ENCODE results near the gene IL17RC. TPM values are rescaled to one million over a fixed set of nuclear protein-coding genes. Genes with fewer than 3 reads are reported as not detected.

Gene IL17RC
- total and polyA plus RNA-seq, 2 experiments from 2014 or later, result 8.4 to 12.6 TPM

DNA sequence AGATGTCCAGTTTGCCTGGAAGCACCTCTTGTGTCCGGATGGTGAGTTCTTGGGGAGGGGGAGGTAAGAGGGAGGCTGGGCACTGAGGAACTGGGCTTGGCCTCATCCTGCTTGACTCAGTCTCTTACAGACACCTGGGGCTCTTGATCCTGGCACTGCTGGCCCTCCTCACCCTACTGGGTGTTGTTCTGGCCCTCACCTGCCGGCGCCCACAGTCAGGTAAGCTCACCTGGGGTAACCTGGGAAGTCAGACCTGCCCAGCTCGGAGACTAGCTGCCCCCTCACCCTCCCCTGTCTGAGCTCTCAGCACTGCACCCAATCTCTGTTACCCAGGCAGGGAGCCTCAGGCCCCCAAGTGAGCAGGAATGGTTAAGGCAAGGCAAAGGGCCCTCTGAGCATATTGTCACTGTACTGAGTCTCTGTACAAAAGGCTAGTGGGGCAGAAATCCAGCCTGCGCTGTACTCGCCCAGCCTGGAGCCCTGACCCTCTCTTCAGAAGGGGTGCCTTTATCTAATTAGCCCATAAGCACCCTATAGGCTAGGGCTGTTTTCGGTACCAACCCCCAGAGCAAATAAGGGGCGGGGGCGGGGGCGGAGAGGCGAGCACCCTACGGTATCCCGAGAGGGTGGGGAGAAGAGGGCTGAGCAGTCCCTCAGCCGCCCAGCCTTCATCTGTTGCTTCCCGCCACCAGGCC is 2.2 kb upstream of the IL17RC start:
- Mint-ChIP-seq H3K4me1 (peaks cover 16% of the 10 kb centered on the region), H3K27me3 (ENCODE audit: insufficient read depth, low read depth, poor library complexity) (peaks cover 8% of the 10 kb centered on the region), H3K36me3 (ENCODE audit: low read depth) (peaks cover 17% of the 10 kb centered on the region), H3K27ac (no peak overlapping the region), H3K9me3 (peaks cover 18% of the 10 kb centered on the region), H3K4me3 (peak overlapping the region; percentile 64)
- peak; percentile 81 for DNase-seq (ENCODE audit: low spot score)
- Histone ChIP-seq H3K27ac (ENCODE audit: low read depth) (no peak overlapping the region), H3K36me3 (ENCODE audit: insufficient read depth) (no peaks in the 10 kb centered on the region), H4K20me1 (replicated peaks; ENCODE audit: insufficient read depth) (no peaks in the 10 kb centered on the region), H3F3A (replicated peaks; ENCODE audit: low read depth) (0 out of 2 replicates have a peak, but pooled peaks cover 5% of the 10 kb centered on the region), H3K4me1 (ENCODE audit: insufficient read depth) (peaks cover 17% of the 10 kb centered on the region), H3K27me3 (ENCODE audit: insufficient read depth) (peaks cover 12% of the 10 kb centered on the region; the same call in 1 of the 2 replicates), H3K4me3 (peak overlapping the region; percentile 72), H3K79me2 (replicated peaks; ENCODE audit: insufficient read depth) (no peaks in the 10 kb centered on the region), H3K4me2 (peak overlapping the region; percentile 91), H2AFZ (peak overlapping the region; percentile 80; the same call in 1 of the 2 replicates), H3K9me2 (ENCODE audit: insufficient read depth) (0 out of 2 replicates have a peak, but pooled peaks cover 4% of the 10 kb centered on the region)
- ATAC-seq, result peak; percentile 72
- TF ChIP-seq, protein P1, sequence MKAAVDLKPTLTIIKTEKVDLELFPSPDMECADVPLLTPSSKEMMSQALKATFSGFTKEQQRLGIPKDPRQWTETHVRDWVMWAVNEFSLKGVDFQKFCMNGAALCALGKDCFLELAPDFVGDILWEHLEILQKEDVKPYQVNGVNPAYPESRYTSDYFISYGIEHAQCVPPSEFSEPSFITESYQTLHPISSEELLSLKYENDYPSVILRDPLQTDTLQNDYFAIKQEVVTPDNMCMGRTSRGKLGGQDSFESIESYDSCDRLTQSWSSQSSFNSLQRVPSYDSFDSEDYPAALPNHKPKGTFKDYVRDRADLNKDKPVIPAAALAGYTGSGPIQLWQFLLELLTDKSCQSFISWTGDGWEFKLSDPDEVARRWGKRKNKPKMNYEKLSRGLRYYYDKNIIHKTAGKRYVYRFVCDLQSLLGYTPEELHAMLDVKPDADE (IDR thresholded peaks at IDR 0.05), result no peak
- peak; percentile 75 for TF ChIP-seq POLR2AphosphoS5 (IDR thresholded peaks at IDR 0.05; ENCODE audit: low read depth)
- no peak for TF ChIP-seq ZNF114 (CRISPR knock-in tag; IDR thresholded peaks at IDR 0.05)

DNA sequence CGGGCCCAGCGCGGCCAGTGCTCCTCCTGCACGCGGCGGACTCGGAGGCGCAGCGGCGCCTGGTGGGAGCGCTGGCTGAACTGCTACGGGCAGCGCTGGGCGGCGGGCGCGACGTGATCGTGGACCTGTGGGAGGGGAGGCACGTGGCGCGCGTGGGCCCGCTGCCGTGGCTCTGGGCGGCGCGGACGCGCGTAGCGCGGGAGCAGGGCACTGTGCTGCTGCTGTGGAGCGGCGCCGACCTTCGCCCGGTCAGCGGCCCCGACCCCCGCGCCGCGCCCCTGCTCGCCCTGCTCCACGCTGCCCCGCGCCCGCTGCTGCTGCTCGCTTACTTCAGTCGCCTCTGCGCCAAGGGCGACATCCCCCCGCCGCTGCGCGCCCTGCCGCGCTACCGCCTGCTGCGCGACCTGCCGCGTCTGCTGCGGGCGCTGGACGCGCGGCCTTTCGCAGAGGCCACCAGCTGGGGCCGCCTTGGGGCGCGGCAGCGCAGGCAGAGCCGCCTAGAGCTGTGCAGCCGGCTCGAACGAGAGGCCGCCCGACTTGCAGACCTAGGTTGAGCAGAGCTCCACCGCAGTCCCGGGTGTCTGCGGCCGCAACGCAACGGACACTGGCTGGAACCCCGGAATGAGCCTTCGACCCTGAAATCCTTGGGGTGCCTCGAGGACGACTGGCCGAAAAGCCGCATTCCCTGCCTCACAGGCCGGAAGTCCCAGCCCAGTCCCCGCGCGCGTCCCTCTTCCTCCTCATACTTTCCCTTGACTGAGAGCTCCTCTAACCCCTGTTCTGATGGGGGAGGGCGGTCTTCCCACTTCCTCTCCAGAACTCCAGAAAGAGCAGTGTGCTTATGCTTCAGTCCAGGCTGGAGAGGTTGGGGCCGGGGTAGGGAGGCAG is 1.4 kb upstream of the IL17RC start:
- peak overlapping the region; percentile 86 for H2AFZ ChIP-seq
- peaks cover 17% of the 10 kb centered on the region for H3K4me1 ChIP-seq (ENCODE audit: insufficient read depth)
- peaks cover 16% of the 10 kb centered on the region for H3K4me1 Mint-ChIP-seq
- H3K79me2 ChIP-seq (replicated peaks; ENCODE audit: insufficient read depth), result no peaks in the 10 kb centered on the region
- 0 out of 2 replicates have a peak, but pooled peaks cover 4% of the 10 kb centered on the region for H3K9me2 ChIP-seq (ENCODE audit: insufficient read depth)
- ATAC-seq, result peak; percentile 32
- TF ChIP-seq POLR2AphosphoS5 (IDR thresholded peaks at IDR 0.05; ENCODE audit: low read depth), result peak; percentile 57; the same call in 1 of the 2 replicates
- TF ChIP-seq, protein P2, sequence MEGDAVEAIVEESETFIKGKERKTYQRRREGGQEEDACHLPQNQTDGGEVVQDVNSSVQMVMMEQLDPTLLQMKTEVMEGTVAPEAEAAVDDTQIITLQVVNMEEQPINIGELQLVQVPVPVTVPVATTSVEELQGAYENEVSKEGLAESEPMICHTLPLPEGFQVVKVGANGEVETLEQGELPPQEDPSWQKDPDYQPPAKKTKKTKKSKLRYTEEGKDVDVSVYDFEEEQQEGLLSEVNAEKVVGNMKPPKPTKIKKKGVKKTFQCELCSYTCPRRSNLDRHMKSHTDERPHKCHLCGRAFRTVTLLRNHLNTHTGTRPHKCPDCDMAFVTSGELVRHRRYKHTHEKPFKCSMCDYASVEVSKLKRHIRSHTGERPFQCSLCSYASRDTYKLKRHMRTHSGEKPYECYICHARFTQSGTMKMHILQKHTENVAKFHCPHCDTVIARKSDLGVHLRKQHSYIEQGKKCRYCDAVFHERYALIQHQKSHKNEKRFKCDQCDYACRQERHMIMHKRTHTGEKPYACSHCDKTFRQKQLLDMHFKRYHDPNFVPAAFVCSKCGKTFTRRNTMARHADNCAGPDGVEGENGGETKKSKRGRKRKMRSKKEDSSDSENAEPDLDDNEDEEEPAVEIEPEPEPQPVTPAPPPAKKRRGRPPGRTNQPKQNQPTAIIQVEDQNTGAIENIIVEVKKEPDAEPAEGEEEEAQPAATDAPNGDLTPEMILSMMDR (conservative IDR thresholded peaks at IDR 0.05; ENCODE audit: low read depth in 2 of 2), result peak in 1 of 2 experiments; percentile 25; a peak in 1 of 4 replicates
- TF ChIP-seq, protein P3, sequence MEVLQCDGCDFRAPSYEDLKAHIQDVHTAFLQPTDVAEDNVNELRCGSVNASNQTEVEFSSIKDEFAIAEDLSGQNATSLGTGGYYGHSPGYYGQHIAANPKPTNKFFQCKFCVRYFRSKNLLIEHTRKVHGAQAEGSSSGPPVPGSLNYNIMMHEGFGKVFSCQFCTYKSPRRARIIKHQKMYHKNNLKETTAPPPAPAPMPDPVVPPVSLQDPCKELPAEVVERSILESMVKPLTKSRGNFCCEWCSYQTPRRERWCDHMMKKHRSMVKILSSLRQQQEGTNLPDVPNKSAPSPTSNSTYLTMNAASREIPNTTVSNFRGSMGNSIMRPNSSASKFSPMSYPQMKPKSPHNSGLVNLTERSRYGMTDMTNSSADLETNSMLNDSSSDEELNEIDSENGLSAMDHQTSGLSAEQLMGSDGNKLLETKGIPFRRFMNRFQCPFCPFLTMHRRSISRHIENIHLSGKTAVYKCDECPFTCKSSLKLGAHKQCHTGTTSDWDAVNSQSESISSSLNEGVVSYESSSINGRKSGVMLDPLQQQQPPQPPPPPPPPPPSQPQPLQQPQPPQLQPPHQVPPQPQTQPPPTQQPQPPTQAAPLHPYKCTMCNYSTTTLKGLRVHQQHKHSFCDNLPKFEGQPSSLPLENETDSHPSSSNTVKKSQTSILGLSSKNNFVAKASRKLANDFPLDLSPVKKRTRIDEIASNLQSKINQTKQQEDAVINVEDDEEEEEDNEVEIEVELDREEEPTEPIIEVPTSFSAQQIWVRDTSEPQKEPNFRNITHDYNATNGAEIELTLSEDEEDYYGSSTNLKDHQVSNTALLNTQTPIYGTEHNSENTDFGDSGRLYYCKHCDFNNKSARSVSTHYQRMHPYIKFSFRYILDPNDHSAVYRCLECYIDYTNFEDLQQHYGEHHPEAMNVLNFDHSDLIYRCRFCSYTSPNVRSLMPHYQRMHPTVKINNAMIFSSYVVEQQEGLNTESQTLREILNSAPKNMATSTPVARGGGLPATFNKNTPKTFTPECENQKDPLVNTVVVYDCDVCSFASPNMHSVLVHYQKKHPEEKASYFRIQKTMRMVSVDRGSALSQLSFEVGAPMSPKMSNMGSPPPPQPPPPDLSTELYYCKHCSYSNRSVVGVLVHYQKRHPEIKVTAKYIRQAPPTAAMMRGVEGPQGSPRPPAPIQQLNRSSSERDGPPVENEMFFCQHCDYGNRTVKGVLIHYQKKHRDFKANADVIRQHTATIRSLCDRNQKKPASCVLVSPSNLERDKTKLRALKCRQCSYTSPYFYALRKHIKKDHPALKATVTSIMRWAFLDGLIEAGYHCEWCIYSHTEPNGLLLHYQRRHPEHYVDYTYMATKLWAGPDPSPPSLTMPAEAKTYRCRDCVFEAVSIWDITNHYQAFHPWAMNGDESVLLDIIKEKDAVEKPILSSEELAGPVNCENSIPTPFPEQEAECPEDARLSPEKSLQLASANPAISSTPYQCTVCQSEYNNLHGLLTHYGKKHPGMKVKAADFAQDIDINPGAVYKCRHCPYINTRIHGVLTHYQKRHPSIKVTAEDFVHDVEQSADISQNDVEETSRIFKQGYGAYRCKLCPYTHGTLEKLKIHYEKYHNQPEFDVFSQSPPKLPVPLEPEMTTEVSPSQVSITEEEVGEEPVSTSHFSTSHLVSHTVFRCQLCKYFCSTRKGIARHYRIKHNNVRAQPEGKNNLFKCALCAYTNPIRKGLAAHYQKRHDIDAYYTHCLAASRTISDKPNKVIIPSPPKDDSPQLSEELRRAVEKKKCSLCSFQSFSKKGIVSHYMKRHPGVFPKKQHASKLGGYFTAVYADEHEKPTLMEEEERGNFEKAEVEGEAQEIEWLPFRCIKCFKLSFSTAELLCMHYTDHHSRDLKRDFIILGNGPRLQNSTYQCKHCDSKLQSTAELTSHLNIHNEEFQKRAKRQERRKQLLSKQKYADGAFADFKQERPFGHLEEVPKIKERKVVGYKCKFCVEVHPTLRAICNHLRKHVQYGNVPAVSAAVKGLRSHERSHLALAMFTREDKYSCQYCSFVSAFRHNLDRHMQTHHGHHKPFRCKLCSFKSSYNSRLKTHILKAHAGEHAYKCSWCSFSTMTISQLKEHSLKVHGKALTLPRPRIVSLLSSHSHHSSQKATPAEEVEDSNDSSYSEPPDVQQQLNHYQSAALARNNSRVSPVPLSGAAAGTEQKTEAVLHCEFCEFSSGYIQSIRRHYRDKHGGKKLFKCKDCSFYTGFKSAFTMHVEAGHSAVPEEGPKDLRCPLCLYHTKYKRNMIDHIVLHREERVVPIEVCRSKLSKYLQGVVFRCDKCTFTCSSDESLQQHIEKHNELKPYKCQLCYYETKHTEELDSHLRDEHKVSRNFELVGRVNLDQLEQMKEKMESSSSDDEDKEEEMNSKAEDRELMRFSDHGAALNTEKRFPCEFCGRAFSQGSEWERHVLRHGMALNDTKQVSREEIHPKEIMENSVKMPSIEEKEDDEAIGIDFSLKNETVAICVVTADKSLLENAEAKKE (CRISPR knock-in tag; IDR thresholded peaks at IDR 0.05), result no peak
- no peak for TF ChIP-seq CREB1 (CRISPR knock-in tag; IDR thresholded peaks at IDR 0.05; ENCODE audit: low read depth)
- TF ChIP-seq, protein P1 (IDR thresholded peaks at IDR 0.05), result peak; percentile 55; the same call in 1 of the 2 replicates
- no peak overlapping the region for H3K27ac Mint-ChIP-seq
- peak overlapping the region; percentile 72 for H3K4me3 ChIP-seq
- H3K27me3 ChIP-seq (ENCODE audit: insufficient read depth), result peaks cover 12% of the 10 kb centered on the region; the same call in 1 of the 2 replicates
- H3K9me3 Mint-ChIP-seq, result peaks cover 16% of the 10 kb centered on the region
- H3K36me3 ChIP-seq (ENCODE audit: insufficient read depth), result no peaks in the 10 kb centered on the region
- peak overlapping the region; percentile 77 for H3K4me3 Mint-ChIP-seq
- peaks cover 17% of the 10 kb centered on the region for H3K36me3 Mint-ChIP-seq (ENCODE audit: low read depth)
- H3K27ac ChIP-seq (ENCODE audit: low read depth), result no peak overlapping the region
- H4K20me1 ChIP-seq (replicated peaks; ENCODE audit: insufficient read depth), result no peaks in the 10 kb centered on the region
- peak overlapping the region; percentile 91 for H3K4me2 ChIP-seq
- peak; percentile 81 for DNase-seq (ENCODE audit: low spot score)
- H3K27me3 Mint-ChIP-seq (ENCODE audit: insufficient read depth, low read depth, poor library complexity), result peaks cover 7% of the 10 kb centered on the region
- 0 out of 2 replicates have a peak, but pooled peaks cover 5% of the 10 kb centered on the region for H3F3A ChIP-seq (replicated peaks; ENCODE audit: low read depth)
